ENCODE data around the gene CCDC201. TPM values are rescaled to one million over a fixed set of nuclear protein-coding genes. Genes with fewer than 3 reads are reported as not detected.

CCDC201 gene
- total and polyA plus RNA-seq, 2 of the 8 experiments (the other 6 are each of a cell fraction or from before 2014, with no cell fraction given) = not detected

DNA sequence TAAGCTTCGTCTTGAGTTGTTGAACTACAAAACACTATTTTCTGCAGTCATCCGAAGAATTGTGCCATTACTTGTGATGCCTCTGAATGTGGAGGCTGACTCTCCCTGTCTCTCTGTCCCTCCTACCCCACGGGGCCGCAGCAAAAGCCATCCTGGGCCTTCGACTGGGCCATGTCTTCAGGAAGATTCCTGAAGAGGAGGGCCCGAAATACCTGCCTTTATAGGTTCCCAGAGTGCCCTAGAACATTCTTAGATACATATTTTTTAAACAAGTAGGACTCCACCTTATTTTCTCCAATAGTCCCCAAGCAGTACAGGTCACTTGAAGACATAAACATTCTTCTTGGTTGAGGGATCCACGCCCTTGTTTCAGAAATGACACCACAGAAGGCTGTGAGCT is 40.1 kb upstream of the CCDC201 start (continued):
- TF ChIP-seq KDM4A (IDR thresholded peaks at IDR 0.05; ENCODE audit: low read depth, low read length, severe bottlenecking) = no peak
- TF ChIP-seq SIN3A (conservative IDR thresholded peaks at IDR 0.05 in 1 of 2, IDR thresholded peaks at IDR 0.05 in 1 of 2; ENCODE audit: low read depth in 1 of 2, low read length in 2 of 2) = no peak
- TF ChIP-seq SAP30 (IDR thresholded peaks at IDR 0.05; ENCODE audit: insufficient read depth, insufficient replicate concordance, low read length) = no peak
- no peak for TF ChIP-seq TAF1 (IDR thresholded peaks at IDR 0.05; ENCODE audit: low read depth, low read length)
- TF ChIP-seq NRF1 (IDR thresholded peaks at IDR 0.05; ENCODE audit: low read depth, low read length) = no peak
- TF ChIP-seq SIX5 (IDR thresholded peaks at IDR 0.05; ENCODE audit: low read depth, low read length) = no peak
- TF ChIP-seq NANOG (IDR thresholded peaks at IDR 0.05; ENCODE audit: insufficient read depth, low read depth, low read length, poor library complexity, severe bottlenecking) = no peak

All from H1 (cell line).